Spleen (tissue), 7 donors: ENCODE measurements around the gene PTPN11.

Experiments used
- POLR2A ChIP-seq, 3 donors: fragments of 450-650 bp; IDR thresholded peaks; one replicate each; pipeline ENCODE4 v1.5.1; 2017; ENCODE audit warnings: antibody characterized with exemption in 3 of 3, mild to moderate bottlenecking in 1 of 3
- TF ChIP-seq, protein P1 (sequence below), 11 experiments: fragments of 200-600 bp in 7 of 11; fragments of 450-650 bp in 4 of 11; sonication (generic) in 4 of 11; IDR thresholded peaks in 8 of 11; conservative IDR thresholded peaks in 3 of 11; 1 replicate in 7 of 11; 2 replicates in 4 of 11; pipeline versions ENCODE4 v1.4.0 to v1.8.0; 2016 to 2021; ENCODE audit warnings: antibody characterized with exemption in 11 of 11, inconsistent platforms in 4 of 11, mild to moderate bottlenecking in 1 of 11
- donor health status: DM: no; HTN: no; CAD: no; lungs with moderate emphysema.
- donor health status: DM: no; HTN: no; CAD: no.
- donor health status: DM: no; HTN: no; CAD: no.

DNA sequence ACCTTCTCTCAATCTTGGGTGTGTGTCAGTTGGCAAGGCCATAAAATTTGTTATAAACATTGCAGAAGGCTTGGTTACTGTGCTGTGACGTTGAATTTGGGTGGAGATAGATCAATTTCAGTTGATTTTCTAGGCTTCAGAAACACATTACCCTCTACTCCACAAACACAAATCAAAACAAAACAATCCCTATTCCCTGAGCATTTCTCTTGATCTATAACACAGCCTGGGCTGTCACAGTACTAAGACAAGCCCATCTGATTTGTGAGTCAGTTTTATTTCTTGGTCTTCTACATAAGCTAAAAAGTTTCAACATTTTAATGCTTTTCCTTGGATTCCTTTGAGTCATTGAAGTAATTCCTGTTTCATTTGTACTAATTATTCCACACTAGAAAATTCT lies 79.8 kb downstream of the PTPN11 start:
- TF ChIP-seq, protein P1, sequence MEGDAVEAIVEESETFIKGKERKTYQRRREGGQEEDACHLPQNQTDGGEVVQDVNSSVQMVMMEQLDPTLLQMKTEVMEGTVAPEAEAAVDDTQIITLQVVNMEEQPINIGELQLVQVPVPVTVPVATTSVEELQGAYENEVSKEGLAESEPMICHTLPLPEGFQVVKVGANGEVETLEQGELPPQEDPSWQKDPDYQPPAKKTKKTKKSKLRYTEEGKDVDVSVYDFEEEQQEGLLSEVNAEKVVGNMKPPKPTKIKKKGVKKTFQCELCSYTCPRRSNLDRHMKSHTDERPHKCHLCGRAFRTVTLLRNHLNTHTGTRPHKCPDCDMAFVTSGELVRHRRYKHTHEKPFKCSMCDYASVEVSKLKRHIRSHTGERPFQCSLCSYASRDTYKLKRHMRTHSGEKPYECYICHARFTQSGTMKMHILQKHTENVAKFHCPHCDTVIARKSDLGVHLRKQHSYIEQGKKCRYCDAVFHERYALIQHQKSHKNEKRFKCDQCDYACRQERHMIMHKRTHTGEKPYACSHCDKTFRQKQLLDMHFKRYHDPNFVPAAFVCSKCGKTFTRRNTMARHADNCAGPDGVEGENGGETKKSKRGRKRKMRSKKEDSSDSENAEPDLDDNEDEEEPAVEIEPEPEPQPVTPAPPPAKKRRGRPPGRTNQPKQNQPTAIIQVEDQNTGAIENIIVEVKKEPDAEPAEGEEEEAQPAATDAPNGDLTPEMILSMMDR (IDR thresholded peaks at IDR 0.05 in 8 of 11, conservative IDR thresholded peaks at IDR 0.05 in 3 of 11), result no peak
- TF ChIP-seq POLR2A (IDR thresholded peaks at IDR 0.05), result no peak
